ENCODE results near the gene MAEA.

DNA sequence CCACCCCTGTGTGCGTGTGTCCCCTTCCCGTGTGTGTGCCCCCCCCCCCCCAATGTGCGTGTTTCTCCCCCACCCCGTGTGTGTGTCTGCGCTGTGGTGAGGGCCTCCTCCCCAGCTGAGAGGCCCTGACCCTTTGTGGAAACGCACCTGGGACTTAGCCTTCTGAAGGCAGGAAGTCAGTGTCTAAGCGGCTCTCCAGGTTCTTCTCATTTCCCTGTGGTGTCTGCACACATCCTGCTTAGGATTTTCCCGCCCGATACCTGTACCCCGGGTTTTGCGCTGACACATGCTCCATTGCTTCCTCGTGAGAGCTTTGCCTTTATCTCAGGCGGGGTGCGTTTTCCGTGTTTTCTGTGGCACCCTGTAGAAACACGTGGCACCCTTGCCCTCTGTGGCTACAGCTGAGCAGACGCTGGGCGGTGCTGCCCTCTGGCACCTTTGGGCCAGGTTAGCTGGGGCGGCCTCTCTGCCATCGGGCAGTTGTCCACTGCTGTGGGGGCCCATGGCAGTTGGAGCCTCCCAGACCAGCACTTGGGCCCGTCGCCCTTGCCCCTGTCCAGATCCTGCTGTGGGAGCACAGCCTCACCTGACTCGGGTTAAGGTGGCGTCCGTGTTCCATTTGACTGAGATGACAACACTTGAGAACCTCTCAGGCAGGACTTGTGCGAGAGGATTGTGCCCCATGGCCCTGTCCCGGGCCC lies 26.3 kb downstream of the MAEA start:
- TF ChIP-seq, protein P1, sequence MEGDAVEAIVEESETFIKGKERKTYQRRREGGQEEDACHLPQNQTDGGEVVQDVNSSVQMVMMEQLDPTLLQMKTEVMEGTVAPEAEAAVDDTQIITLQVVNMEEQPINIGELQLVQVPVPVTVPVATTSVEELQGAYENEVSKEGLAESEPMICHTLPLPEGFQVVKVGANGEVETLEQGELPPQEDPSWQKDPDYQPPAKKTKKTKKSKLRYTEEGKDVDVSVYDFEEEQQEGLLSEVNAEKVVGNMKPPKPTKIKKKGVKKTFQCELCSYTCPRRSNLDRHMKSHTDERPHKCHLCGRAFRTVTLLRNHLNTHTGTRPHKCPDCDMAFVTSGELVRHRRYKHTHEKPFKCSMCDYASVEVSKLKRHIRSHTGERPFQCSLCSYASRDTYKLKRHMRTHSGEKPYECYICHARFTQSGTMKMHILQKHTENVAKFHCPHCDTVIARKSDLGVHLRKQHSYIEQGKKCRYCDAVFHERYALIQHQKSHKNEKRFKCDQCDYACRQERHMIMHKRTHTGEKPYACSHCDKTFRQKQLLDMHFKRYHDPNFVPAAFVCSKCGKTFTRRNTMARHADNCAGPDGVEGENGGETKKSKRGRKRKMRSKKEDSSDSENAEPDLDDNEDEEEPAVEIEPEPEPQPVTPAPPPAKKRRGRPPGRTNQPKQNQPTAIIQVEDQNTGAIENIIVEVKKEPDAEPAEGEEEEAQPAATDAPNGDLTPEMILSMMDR (IDR thresholded peaks at IDR 0.05; ENCODE audit: borderline replicate concordance, extremely low read depth, low read length, poor library complexity, severe bottlenecking): no peak
- TF ChIP-seq EZH2 (IDR thresholded peaks at IDR 0.05; ENCODE audit: borderline replicate concordance, low read depth, low read length, severe bottlenecking): no peak
